Neural cell (in vitro differentiated cells): ENCODE measurements around the gene EGLN2.

ENCODE experiments used
- CTCF ChIP-seq: fragments of 450-650 bp; IDR thresholded peaks from 2 replicates; pipeline ENCODE4 v1.5.1; 2014; ENCODE audit warnings: antibody characterized with exemption, mild to moderate bottlenecking, moderate library complexity; ENCODE audit not compliant: poor library complexity, severe bottlenecking
- EP300 ChIP-seq: fragments of 450-650 bp; conservative IDR thresholded peaks from 2 replicates; pipeline ENCODE4 v1.6.1; 2014; ENCODE audit warnings: antibody characterized with exemption, mild to moderate bottlenecking, moderate library complexity; ENCODE audit not compliant: poor library complexity, severe bottlenecking
- EZH2 ChIP-seq: fragments of 200-600, 300-800 bp; shearing (Covaris generic), sonication (generic); IDR thresholded peaks from 2 replicates; pipeline ENCODE4 v1.6.1; 2014; ENCODE audit warnings: antibody characterized with exemption, low read length, borderline replicate concordance, mild to moderate bottlenecking; ENCODE audit not compliant: insufficient read depth, poor library complexity, severe bottlenecking
- MXI1 ChIP-seq: fragments of 450-650 bp; conservative IDR thresholded peaks from 2 replicates; pipeline ENCODE4 v1.6.1; 2014; ENCODE audit warnings: antibody characterized with exemption, mild to moderate bottlenecking; ENCODE audit not compliant: poor library complexity, severe bottlenecking
- POLR2AphosphoS5 ChIP-seq: IDR thresholded peaks from 2 replicates; pipeline ENCODE4 v1.6.1; 2012
- RAD21 ChIP-seq: fragments of 450-650 bp; conservative IDR thresholded peaks from 2 replicates; pipeline ENCODE4 v1.6.1; 2014; ENCODE audit warnings: antibody characterized with exemption, mild to moderate bottlenecking, moderate library complexity
- REST ChIP-seq: IDR thresholded peaks from 2 replicates; pipeline ENCODE4 v1.6.1; 2012; ENCODE audit warnings: borderline replicate concordance
- SMC3 ChIP-seq: fragments of 450-650 bp; conservative IDR thresholded peaks from 2 replicates; pipeline ENCODE4 v1.6.1; 2014; ENCODE audit warnings: antibody characterized with exemption, mild to moderate bottlenecking, moderate library complexity; ENCODE audit not compliant: poor library complexity
- TAF1 ChIP-seq: IDR thresholded peaks from 2 replicates; pipeline ENCODE4 v1.6.1; 2012; ENCODE audit warnings: low read depth

DNA sequence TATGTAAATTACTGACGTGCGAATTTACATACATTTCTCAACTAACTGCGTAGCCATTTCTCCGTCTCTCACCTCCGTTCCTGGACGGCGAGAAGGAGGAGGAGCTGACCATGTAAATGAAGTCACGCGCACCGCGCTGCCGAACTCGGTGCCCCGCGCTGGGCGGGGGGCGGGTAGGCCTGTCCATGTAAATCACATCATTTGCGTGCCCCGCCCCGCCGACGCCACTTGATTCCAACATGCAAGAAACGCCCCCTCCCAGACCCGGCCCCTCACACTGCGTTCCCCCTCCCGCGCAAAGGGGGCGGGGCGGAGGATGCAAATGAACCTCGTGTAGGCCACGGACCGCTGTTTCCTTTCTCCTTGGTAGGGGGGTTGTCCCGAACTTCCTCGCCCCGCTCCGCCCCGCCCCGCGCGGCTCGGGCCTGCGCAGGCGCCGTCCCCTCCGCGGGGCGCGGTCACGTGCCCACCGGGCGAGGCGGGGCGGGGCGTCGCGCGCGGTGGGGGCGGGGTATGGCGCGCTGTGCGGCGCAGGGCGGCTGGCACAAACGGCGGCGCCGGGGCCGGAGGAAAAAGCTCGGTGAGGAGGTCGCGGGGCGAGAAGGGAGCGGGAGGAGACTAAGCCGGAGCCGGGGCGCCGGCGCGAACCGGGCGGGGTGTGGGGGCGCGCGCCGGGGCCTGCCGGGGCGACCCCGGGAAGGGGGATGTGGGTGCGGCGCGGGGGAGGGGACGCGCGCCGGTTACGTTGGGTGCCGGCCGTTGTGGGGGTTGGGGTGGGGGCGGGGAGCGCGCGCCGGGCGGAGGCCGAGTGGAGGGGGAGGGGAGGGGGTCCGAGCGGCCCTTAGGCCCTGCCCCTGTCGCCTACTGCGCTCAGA is at the start of gene EGLN2:
- TF ChIP-seq POLR2AphosphoS5, result peak; percentile 87
- TF ChIP-seq CTCF, result peak; percentile 16
- TF ChIP-seq REST, result peak; percentile 9
- TF ChIP-seq EZH2, result no peak
- TF ChIP-seq EP300, result peak; percentile 50
- no peak for TF ChIP-seq RAD21
- no peak for TF ChIP-seq SMC3
- TF ChIP-seq MXI1, result peak; percentile 65
- peak; percentile 21 for TF ChIP-seq TAF1
